HL-60/S4 treated with retinoic acid at 250 ng/mL for 4 days and 3 days (cell line): Measurements from ENCODE around the gene PIGU.

Source experiments
- in situ Hi-C: fragments of 300-500 bp; cut with MboI; formaldehyde crosslinking; loops from 2 replicates; pipeline ENCODE4 v1.7.0; 2022; ENCODE audit warnings: low sequenced_read_pairs

The PIGU gene

GRCh38 chr20:34560141-34560523 lies 116.8 kb downstream of the PIGU start:
- in situ Hi-C loops: no loop called here

DNA sequence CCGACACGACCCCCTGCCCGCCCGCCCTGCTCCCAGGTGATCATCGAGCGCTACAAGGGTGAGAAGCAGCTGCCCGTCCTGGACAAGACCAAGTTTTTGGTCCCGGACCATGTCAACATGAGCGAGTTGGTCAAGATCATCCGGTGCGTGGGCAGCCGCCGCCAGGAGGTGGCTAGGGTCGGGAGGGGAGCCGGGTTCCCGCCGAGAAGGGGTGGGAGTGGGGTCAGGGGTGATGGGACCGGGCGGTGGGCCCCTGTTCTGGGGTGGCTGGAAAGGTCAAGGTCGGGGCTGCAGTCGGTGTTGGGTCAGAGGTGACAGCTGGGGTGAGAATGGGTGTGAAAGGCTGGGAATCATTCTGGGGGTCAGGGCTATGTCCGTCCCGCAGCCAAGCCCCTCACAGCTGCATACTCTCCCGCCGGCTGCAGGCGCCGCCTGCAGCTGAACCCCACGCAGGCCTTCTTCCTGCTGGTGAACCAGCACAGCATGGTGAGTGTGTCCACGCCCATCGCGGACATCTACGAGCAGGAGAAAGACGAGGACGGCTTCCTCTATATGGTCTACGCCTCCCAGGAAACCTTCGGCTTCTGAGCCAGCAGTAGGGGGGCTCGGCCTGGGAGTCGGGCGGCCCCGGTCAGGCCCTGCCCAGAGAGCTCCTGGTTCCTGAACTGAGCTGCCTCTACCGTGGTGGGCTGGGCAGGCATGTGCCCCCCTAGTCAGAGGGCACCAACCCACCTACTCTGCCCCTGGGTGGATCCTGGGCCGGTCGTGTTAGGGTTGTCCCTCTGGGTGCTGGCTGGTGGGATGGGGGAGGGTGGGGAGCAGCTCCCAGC lies 117.4 kb downstream of the PIGU start:
- in situ Hi-C loops: no loop called here

DNA sequence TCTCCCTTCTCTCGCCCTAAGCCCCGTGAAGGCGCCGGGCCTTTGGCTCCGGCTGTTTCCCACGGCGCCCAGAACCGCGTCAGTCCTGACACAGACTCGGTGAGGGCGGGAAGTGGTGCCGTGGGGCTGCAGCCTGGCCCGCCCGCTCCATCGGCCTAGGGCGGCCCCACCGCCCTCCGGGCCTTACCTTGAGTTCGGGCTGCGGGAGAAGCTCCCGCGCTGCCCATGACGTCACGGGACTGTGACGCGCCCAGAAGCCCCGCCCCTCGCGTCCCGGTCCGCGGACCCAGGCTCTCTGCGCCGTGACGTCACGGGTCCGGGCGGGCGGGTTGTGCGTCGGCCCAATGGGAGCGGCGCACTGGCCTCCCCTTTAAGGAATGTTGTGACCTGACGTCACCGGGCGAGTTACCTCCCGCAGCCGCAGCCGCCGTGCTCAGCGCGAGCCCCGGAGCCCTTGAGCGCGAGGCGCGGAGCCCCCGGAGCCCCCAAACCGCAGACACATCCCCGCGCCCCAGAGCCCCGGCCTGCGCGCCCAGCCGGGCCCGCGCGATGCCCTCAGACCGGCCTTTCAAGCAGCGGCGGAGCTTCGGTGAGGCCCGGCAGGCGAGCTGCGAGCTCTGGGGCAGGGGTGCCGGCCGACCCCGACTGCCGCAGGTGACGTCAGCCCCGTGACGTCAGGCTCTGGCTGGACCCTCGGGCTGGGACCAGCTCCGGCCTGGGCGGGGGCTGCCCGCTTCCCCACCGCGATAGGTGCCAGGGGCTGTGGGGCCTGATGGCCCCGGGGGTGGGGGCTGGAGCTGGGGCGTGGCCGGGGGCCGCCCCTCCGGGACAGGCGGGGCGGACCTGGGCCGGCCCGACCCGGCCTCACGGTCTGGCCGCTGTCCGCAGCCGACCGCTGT lies 118.3 kb downstream of the PIGU start, which contains the start of gene MAP1LC3A:
Gene MAP1LC3A (plus strand): TSS at position 399 of the 899 bp plus-strand sequence. CDS start 151 bp downstream, at position 550.
- in situ Hi-C loops: no loop called here

GRCh38 chr20:34557936-34558319 lies 119.0 kb downstream of the PIGU start:
- in situ Hi-C loops: no loop called here

- in situ Hi-C loops: no loop called here
Measured at GRCh38 chr20:34553366-34553867, 123.5 kb downstream of the PIGU start.

GRCh38 chr20:34552569-34552968 lies 124.3 kb downstream of the PIGU start:
- in situ Hi-C loops: no loop called here

- in situ Hi-C loops: no loop called here
Measured at GRCh38 chr20:34549929-34550305, 127.0 kb downstream of the PIGU start.

- in situ Hi-C loops: no loop called here
Measured at GRCh38 chr20:34549291-34549928, 127.5 kb downstream of the PIGU start.

GRCh38 chr20:34547844-34548613 lies 128.9 kb downstream of the PIGU start:
- in situ Hi-C loops: no loop called here

DNA sequence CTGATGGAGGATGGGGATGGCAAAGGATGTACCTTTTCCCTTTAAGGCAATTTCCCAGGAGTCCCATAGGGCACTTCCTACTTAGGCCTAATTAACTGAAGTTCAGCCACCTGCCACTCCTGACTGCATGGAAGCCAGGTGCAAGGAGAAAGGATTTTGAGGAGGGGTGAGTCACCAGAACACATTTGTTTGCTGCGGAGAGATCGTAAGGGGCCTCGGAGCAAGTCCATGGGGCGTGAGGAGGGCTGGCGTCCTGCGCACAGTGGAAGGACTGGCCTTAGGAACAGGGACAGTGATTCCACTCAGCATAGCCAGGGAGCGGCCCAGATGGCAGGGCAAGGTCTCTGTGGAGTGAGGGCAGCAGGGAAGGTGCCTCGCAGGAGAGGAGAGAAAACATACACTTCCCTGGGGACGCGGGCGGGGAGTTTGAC lies 130.1 kb downstream of the PIGU start:
- in situ Hi-C loops: no loop called here

GRCh38 chr20:34544109-34544796 lies 132.6 kb downstream of the PIGU start:
- in situ Hi-C loops: no loop called here

DNA sequence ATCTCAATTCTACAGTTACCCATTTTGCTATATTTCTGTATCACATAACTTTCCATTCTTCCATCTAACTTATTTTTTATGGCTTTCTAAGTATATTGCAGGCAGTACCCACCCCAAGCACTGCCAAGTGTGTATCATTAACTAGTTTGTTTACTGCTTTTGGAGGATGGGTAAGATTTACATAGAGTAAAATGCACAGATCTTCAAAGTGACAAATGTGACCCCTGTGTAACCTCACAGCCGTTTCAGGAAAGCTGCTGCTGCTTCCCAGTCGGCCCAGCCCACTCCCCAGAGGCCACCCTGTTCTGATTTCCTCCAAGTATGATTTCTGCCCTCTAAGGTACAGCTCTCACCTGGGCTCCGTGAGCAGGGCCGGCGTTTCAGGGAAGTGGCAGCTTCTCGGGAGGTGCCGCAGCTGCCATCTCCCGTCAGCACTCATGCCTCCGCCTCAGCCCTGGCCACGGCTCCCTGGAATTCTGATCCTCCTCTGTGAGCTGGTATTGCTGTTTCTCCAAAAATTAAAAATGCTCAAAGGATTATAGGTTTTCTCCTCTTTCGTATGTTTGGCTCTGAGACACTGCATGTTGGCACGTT lies 133.3 kb downstream of the PIGU start:
- in situ Hi-C loops: no loop called here

GRCh38 chr20:34542439-34542838 lies 134.5 kb downstream of the PIGU start:
- in situ Hi-C loops: no loop called here

DNA sequence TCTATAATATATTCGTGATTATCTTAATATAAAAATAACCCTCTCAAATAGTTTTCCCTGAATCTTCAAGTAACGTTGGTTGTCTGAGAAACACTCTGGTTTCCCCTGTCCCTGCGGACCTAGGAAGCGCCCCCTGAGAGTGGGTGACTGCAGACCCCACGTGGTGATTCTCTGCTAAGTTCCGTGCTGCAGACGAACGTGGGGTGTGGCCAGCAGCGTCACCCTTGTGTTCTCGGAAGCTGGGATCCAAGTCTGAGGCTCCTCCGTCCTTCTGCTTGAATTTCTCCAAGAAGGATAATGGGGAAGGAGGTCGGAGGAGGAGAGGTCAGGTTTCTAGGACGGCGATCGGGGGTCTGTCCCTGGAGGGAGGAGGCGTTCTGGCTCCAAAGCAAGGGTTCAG lies 135.0 kb downstream of the PIGU start:
- in situ Hi-C loops: no loop called here

DNA sequence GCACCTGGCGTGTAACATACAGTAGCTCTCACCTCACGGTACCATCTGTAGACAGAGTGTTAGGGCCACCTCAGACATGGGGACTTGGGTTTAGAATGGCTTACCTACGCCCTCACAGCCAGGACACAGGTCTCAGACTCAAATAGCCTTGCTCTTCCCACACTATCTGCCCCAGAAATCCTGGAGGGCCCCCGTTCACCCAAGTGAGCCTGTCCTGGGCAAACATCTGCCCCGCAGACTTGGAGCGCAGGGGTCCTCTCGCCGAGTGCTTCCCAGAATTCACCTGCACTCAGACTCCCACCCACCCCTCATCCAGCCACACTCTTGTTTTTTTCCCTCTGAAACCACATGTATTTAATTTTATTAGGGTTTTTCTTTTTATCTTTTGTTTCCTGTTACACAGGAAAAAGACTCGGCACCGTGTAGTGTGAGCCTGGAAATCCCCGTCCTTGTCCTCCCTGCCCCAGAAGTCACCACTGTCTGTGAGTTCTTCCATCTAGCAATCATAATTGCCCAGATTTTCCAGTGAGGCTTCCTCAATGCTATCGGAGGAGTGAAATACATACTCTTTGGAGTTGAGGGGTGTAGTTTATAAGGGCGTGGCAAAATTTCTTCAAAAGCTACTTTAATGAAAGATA lies 135.5 kb downstream of the PIGU start:
- in situ Hi-C loops: no loop called here

DNA sequence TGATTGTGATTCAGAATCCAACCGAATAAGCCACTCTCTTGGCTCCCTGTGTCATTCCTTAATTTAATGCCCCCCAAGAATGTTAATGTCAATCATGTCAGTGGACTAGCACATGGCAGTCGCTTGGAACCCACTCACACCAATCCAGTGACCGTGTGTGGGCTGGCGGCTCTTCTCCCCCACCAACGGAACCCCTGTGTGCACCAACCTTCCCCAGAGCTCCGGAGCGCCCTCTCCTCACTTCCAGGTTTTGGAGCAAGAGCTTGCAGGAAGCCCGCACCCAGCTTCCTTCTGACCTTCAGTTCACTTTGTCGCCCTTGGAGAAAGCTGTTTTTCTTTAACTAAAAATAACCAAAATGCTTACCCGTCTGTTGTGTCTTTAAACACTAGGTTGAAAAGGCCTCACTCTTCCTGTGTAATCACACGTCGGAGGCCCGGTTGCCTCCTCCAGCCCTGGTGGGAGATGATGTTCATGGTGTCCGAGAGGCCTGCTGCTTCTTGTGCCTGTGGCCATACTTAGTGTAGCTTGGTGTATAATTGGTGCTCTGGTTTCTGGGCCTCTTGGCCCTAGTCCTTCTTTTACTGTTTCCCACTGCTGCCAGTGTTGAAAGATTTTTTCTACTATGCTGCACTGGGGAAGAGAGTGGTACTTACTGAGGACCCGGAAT lies 136.2 kb downstream of the PIGU start:
- in situ Hi-C loops: no loop called here

GRCh38 chr20:34539756-34540155 lies 137.1 kb downstream of the PIGU start:
- in situ Hi-C loops: loop anchor here (10.0 kb wide), 1 partner anchor 165 kb away; the partner anchor contains the start of gene TP53INP2

DNA sequence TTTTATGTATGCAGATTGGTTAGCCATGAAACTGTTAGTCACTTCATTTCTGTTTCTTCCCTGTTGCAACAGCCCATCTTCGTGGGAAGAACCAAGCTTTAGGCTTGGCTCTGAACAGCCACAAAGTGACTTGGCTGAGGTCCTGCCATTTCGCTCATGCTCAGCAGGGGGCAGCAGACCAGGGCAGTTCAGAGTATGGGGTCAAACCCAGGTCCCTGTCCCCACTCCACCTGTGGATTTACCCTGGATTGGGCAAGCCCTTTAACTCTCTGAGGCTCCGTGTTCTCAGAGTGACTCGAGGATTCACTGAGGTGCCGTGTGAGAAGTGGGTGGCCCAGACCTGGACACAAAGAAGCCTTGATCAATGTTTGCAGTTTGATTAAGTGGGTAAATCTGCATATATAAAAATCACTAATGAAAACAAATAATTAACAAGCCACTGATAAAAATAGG lies 138.2 kb downstream of the PIGU start:
- in situ Hi-C loops: loop anchor here (10.0 kb wide), 1 partner anchor 166 kb away; the partner anchor contains the start of gene TP53INP2
